GM19328 (cell line): ENCODE measurements around the gene GPR152.
"Not testable (repeated sequence)": the region's sequence is repeated elsewhere in the genome, so short reads cannot be mapped to it uniquely, and the experiment has no call there.

Experiments
- ATAC-seq: cut with Tn5 transposase; IDR thresholded peaks from one replicate; pipeline ENCODE4 v1.9.1; 2021; ENCODE audit warnings: mild to moderate bottlenecking, moderate library complexity; ENCODE audit not compliant: unreplicated experiment

The GPR152 gene

GRCh38 chr11:67415501-67416304 lies 36.8 kb downstream of the GPR152 start, which contains the start of gene CARNS1:
CARNS1 (plus strand) TSS chr11:67415678; CDS start chr11:67416200, 522 bp downstream.
- ATAC-seq = no peak

GRCh38 chr11:67413266-67413849 lies 39.2 kb downstream of the GPR152 start:
- no peak for ATAC-seq

GRCh38 chr11:67412495-67413179 lies 39.9 kb downstream of the GPR152 start:
- ATAC-seq = no peak

GRCh38 chr11:67411785-67412152 lies 40.8 kb downstream of the GPR152 start:
- no peak for ATAC-seq

- no peak for ATAC-seq
Observed at GRCh38 chr11:67410984-67411784, 41.3 kb downstream of the GPR152 start.

- no peak for ATAC-seq
Observed at GRCh38 chr11:67410369-67410831, 42.1 kb downstream of the GPR152 start.

GRCh38 chr11:67409781-67410368 lies 42.7 kb downstream of the GPR152 start:
- ATAC-seq = no peak

GRCh38 chr11:67409261-67409666 lies 43.3 kb downstream of the GPR152 start:
- ATAC-seq = no peak

- ATAC-seq = no peak
Observed at GRCh38 chr11:67408437-67409200, 43.9 kb downstream of the GPR152 start.

GRCh38 chr11:67407688-67408163 lies 44.8 kb downstream of the GPR152 start:
- ATAC-seq = no peak

- ATAC-seq = no peak
Observed at GRCh38 chr11:67406969-67407687, 45.4 kb downstream of the GPR152 start.

GRCh38 chr11:67406420-67406968 lies 46.0 kb downstream of the GPR152 start:
- no peak for ATAC-seq

GRCh38 chr11:67405688-67406339 lies 46.7 kb downstream of the GPR152 start:
- ATAC-seq = no peak

GRCh38 chr11:67405196-67405567 lies 47.3 kb downstream of the GPR152 start:
- ATAC-seq = no peak

GRCh38 chr11:67404515-67405195 lies 47.9 kb downstream of the GPR152 start:
- no peak for ATAC-seq

- not testable (repeated sequence) for ATAC-seq
Observed at GRCh38 chr11:67403085-67403484, 49.4 kb downstream of the GPR152 start.

GRCh38 chr11:67402192-67402839 lies 50.2 kb downstream of the GPR152 start:
- not testable (repeated sequence) for ATAC-seq
